ENCODE results near the gene EPHA2. TPM values are rescaled to one million over a fixed set of nuclear protein-coding genes. Genes with fewer than 3 reads are reported as not detected.

Gene EPHA2
- total RNA-seq, 4 donors from 2014 or later, result 30.0 to 66.9 (median 35.9) TPM

- Histone ChIP-seq H3K4me3 (peak overlapping the region in 3 of 4 donors; percentile 2 to 42 (median 6)), H3K9me3 (no peaks in the 10 kb centered on the region), H3K36me3 (peaks cover 0 to 41% (median 0%) of the 10 kb centered on the region in 3 donors), H3K4me1 (peaks cover 6 to 97% (median 56%) of the 10 kb centered on the region in 4 donors), H3K27me3 (no peaks in the 10 kb centered on the region), H3K27ac (peak overlapping the region; percentile 81 to 95 (median 88))
- TF ChIP-seq POLR2A (IDR thresholded peaks at IDR 0.05), result no peak
- peak in 1 of 2 donors; percentile 4 for TF ChIP-seq EP300 (IDR thresholded peaks at IDR 0.05)
- DNase-seq (ENCODE audit: low spot score in 2 of 2), result no peak
- WGBS, 2 donors, result 30 to 38% methylated on average over 14 to 16 of the region's 19 CpGs
These were observed 10.7 kb downstream of the EPHA2 start for GRCh38 chr1:16145030-16145661.

- TF ChIP-seq CTCF (IDR thresholded peaks at IDR 0.05), result no peak
- TF ChIP-seq POLR2A (IDR thresholded peaks at IDR 0.05), result no peak
- no peak for TF ChIP-seq EP300 (IDR thresholded peaks at IDR 0.05)
- Histone ChIP-seq H3K36me3 (peaks cover 0 to 41% (median 0%) of the 10 kb centered on the region in 3 donors), H3K4me1 (peaks cover 6 to 97% (median 57%) of the 10 kb centered on the region in 4 donors), H3K27ac (peak overlapping the region; percentile 81 to 95 (median 88)), H3K9me3 (no peaks in the 10 kb centered on the region), H3K27me3 (no peaks in the 10 kb centered on the region), H3K4me3 (no peak overlapping the region)
- 55 to 66% methylated on average over 6 to 8 of the region's 8 CpGs for WGBS, 2 donors
- DNase-seq (ENCODE audit: low spot score in 2 of 2), result no peak
These were observed 11.4 kb downstream of the EPHA2 start for GRCh38 chr1:16144325-16145029.

GRCh38 chr1:16143566-16144324, 12.1 kb downstream of the EPHA2 start:
- Histone ChIP-seq H3K4me1 (peaks cover 6 to 97% (median 57%) of the 10 kb centered on the region in 4 donors), H3K4me3 (no peak overlapping the region), H3K36me3 (peaks cover 0 to 41% (median 0%) of the 10 kb centered on the region in 3 donors), H3K27me3 (no peaks in the 10 kb centered on the region), H3K9me3 (no peaks in the 10 kb centered on the region), H3K27ac (peak overlapping the region in 3 of 4 donors; percentile 81 to 95 (median 94))
- 70 to 80% methylated on average over 12 to 15 of the region's 18 CpGs for WGBS, 2 donors
- DNase-seq (ENCODE audit: low spot score in 2 of 2), result no peak
- TF ChIP-seq POLR2A (IDR thresholded peaks at IDR 0.05) (no peak), EP300 (IDR thresholded peaks at IDR 0.05) (no peak), CTCF (IDR thresholded peaks at IDR 0.05) (no peak)

- DNase-seq (ENCODE audit: low spot score in 2 of 2), result no peak
- Histone ChIP-seq H3K27me3 (no peaks in the 10 kb centered on the region), H3K9me3 (no peaks in the 10 kb centered on the region), H3K4me3 (no peak overlapping the region), H3K27ac (peak overlapping the region in 3 of 4 donors; percentile 81 to 95 (median 94)), H3K4me1 (peaks cover 6 to 96% (median 55%) of the 10 kb centered on the region in 4 donors), H3K36me3 (peaks cover 0 to 41% (median 0%) of the 10 kb centered on the region in 3 donors)
- TF ChIP-seq POLR2A (IDR thresholded peaks at IDR 0.05) (no peak), CTCF (IDR thresholded peaks at IDR 0.05) (no peak), EP300 (IDR thresholded peaks at IDR 0.05) (no peak)
- 95 to 96% methylated on average over 7 of the region's 7 CpGs for WGBS, 2 donors
These were observed 12.8 kb downstream of the EPHA2 start for GRCh38 chr1:16143005-16143565.

- H3K9me3 ChIP-seq, result no peaks in the 10 kb centered on the region
- no peak for DNase-seq (ENCODE audit: low spot score in 2 of 2)
- H3K27ac ChIP-seq, result peak overlapping the region in 3 of 4 donors; percentile 6 to 88 (median 86)
- no peaks in the 10 kb centered on the region for H3K27me3 ChIP-seq
- no peak overlapping the region for H3K4me3 ChIP-seq
- peaks cover 0 to 42% (median 0%) of the 10 kb centered on the region in 3 donors for H3K36me3 ChIP-seq
- H3K4me1 ChIP-seq, result peaks cover 4 to 91% (median 51%) of the 10 kb centered on the region in 4 donors
- WGBS, 2 donors, result 82 to 90% methylated on average over 5 of the region's 5 CpGs
- TF ChIP-seq POLR2A (IDR thresholded peaks at IDR 0.05) (no peak), CTCF (IDR thresholded peaks at IDR 0.05) (no peak), EP300 (IDR thresholded peaks at IDR 0.05) (no peak)
These were observed 13.4 kb downstream of the EPHA2 start for GRCh38 chr1:16142383-16142995.

All from tibial nerve (tissue), 4 donors.